GM18517 (cell line): ENCODE measurements around the gene VWDE.
"Not testable (repeated sequence)": the region's sequence is repeated elsewhere in the genome, so short reads cannot be mapped to it uniquely, and the experiment has no call there.

Experiments used
- ATAC-seq: cut with Tn5 transposase; IDR thresholded peaks from one replicate; pipeline ENCODE4 v1.9.1; 2021; ENCODE audit warnings: mild to moderate bottlenecking, moderate library complexity; ENCODE audit not compliant: unreplicated experiment

Gene VWDE

GRCh38 chr7:12403287-12404181 is at the start of gene VWDE:
Gene VWDE (minus strand): TSS chr7:12403865. CDS start chr7:12403716, 149 bp downstream.
- ATAC-seq: no peak

GRCh38 chr7:12453136-12453535 is 49.5 kb upstream of the VWDE start:
- ATAC-seq: not testable (repeated sequence)

DNA sequence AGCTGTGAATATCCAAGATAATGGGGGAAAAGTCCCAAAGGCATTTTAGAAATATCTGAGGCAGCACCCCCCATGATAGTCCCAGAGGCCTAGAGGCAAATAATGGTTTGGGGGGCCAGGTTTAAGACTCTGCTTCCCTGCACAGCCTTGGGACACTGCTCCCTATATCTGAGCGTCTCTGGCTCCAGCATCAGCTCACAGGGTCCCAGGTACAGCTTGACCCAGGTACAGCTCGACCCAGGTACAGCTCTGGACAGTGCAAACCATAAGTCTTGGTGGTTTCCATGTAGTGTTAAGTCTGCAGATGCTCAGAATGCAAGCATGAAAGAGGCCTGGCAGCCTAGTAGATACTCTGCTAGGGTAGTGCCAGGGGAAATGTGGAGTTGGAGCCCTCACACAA is 47.0 kb upstream of the VWDE start:
- ATAC-seq: no peak

GRCh38 chr7:12444785-12445184 is 41.1 kb upstream of the VWDE start:
- no peak for ATAC-seq

DNA sequence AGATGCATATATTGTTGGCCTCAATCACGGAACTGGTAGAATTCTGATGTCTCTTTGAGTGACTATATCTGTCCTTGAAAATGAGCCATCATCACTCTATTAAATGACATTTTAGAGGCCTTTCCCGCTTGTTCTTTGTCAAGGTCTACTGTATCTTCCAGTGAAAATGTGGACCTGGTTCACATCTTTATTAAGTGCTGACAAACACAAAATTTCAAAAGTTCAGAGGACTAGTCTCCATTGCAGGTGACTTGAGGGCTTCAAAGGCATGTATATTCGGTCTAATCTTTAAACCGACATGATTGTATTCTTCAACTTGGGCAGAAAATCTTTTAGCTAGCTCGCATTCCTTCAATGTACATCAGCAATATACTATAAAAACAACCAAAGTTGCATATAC is 36.6 kb upstream of the VWDE start:
- no peak for ATAC-seq

- no peak for ATAC-seq
Observed at GRCh38 chr7:12436896-12437535, 33.4 kb upstream of the VWDE start.

GRCh38 chr7:12436126-12436525 is 32.5 kb upstream of the VWDE start:
- ATAC-seq: no peak

- ATAC-seq: peak; percentile 57
Observed at GRCh38 chr7:12434012-12434642, 30.5 kb upstream of the VWDE start.

DNA sequence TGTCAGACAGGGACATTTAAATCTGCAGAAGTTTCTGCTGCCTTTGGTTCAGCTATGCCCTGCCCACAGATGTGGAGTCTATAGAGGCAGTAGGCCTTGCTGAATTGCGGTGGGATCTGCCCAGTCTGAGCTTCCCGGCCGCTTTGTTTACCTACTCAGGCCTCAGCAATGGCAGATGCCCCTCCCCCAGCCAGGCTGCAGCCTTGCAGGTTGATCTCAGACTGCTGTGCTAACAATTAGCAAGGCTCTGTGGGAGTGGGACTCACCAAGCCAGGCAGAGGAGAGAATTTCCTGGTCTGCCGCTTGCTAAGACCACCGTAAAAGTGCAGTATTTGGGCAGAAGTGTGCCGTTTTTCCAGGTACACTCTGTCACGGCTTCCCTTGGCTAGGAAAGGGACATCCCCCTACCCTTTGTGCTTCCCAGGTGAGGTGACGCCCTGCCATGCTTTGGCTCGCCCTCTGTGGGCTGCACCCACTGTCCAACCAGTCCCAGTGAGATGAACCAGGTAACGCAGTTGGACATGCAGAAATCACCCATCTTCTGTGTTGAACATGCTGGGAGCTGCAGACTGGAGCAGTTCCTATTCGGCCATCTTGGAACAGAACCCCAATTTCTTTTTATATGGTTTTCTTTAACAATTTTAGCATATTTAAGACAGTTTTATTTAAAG is 28.4 kb upstream of the VWDE start:
- no peak for ATAC-seq

DNA sequence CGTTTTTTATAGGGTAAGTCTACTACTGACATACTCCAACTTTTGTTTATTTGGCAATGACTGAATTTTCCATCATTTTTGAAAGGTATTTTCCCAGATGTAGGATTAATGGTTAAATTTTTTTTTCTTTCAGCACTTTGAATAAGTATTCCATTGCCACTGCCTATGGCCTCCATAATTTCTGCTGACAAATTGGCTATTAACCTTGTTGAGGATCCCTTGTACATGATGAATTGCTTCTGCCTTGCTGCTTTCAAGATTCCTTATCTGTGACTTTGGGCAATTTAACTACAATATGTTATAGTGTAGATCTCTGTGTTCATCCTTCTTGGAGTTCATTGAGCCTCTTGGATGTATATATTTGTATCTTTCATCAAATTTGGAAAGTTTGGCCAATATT is 21.6 kb upstream of the VWDE start:
- no peak for ATAC-seq

- ATAC-seq: no peak
Observed at GRCh38 chr7:12423997-12424745, 20.5 kb upstream of the VWDE start.

DNA sequence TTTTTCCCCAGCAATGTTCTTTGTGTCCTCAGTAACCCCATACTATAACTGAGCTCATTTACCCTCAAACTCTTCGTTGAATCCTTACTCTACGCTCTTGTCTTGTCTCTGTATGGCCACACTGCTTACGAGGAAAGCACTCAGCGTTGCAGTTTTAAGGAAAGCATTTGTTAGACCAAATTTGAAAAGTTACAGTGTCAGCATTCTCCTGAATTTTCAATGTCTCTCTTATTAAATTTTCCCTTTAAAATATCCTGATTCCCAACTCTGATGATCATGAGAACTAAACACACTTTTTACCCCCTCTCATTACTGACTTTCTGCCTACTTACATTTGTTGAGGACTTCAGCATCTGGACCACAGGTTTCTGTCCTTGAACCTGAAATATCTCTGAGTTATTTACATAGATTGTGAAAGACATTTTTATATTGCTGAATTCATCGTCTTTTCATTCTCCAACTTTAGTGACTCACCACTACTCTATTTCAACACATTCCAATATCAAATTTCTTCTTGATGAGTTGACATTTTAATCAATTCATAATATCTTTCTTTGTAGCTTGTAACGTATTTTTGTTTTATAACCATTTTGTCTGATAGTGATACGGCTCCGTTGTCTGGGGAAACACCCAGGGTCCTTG is 19.8 kb upstream of the VWDE start:
- ATAC-seq: no peak

GRCh38 chr7:12422554-12423320 is 19.1 kb upstream of the VWDE start:
- ATAC-seq: no peak

- ATAC-seq: no peak
Observed at GRCh38 chr7:12418452-12418851, 14.8 kb upstream of the VWDE start.

- no peak for ATAC-seq
Observed at GRCh38 chr7:12415072-12415471, 11.4 kb upstream of the VWDE start.

DNA sequence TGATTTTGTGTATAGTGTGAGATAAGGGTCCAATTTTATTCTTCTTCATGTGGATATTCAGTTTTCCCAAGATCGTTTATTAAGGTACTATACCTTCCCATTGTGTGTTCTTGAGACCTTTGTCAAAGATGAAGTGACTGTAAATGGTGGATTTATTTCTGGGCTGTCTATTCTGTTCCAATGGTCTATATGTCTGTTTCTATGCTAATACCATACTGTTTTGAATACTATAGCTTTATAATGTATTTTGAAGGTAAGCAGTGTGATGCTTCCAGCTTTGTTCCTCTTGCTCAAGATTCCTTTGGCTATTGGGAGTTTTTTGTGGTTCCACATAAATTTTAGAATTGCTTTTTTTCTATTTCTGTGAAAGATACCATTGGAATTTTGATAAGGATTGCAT is 8.7 kb upstream of the VWDE start:
- no peak for ATAC-seq

DNA sequence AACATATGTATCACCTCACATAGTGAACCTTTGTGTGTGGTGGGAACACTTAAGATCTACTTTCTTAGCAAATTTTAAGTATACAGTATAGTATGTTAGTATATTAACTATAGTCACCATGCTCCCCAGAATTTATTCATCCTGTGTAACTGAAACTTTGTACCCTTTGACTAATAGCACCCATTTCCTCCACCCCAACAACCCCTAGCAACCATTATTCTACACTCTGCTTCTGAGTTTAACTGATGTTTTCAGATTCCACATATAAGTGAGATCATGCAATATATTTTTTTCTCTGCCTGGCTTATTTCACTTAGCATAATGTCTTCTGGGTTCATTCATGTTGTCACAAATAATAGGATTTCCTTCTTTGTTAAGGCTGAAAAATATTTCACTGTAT is 6.9 kb upstream of the VWDE start:
- no peak for ATAC-seq

GRCh38 chr7:12409097-12409711 is 5.5 kb upstream of the VWDE start:
- ATAC-seq: no peak

- ATAC-seq: not testable (repeated sequence)
Observed at GRCh38 chr7:12407652-12408051, 4.0 kb upstream of the VWDE start.
